HG03571 (cell line): ENCODE measurements around the gene GDF2.

Experiments
- ATAC-seq: cut with Tn5 transposase; IDR thresholded peaks from one replicate; pipeline ENCODE4 v1.9.1; 2021; ENCODE audit not compliant: unreplicated experiment

Gene GDF2

DNA sequence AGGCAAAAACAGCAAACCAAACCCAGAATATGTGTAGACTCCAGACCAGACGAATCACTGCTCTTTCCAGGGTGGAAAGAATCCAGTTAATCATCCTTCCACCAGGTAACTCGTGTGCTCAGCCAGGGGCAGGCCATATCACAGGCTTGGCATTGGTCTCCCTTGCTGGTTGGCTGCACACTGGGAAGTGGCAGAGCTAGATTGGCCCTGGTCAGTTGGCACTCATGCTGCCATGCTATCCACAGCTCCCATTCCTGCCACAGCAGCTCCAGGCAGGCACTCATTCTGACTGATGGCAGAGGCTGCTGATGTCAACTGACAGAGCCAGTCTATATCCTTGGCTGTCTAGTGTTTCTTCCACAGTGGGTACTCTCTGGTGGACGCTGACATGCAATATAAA, 31.9 kb upstream of the GDF2 start:
- ATAC-seq, result no peak

DNA sequence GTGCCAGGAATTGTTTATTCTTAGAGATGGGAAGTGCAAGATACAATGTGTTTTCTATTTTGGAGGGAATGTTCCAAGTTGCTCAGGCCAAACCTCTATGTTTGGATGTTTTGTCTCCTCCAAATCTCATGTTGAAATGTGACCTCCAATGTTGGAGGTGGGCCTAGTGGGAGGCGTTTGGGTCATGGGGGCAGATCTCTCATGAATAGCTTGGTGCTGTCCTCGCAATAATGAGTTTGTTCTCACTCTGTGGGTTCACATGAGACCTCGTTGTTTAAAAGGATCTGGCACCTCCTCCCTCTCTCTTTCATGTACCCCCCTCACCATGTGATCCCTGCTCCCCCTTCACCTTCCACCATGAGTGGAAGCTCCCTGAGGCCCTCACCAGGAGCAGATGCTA, 30.6 kb upstream of the GDF2 start:
- ATAC-seq, result no peak

DNA sequence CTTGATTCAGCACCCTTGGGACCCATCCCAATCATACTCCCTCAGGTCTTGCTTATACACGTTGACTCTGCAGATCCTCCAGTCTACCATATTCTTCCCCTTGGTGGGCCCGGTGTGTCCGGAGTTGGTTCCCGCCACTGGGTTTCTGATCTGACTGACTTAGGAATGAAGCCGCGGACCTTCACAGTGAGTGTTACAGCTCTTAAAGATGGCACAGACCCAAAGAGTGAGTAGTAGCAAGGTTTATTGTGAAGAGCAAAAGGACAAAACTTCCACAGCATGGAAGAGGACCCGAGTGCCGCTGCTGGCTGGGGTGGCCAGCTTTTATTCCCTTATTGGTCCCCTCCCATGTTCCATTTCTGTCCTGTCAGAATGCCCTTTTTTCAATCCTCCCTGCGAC, 28.2 kb upstream of the GDF2 start:
- no peak for ATAC-seq

DNA sequence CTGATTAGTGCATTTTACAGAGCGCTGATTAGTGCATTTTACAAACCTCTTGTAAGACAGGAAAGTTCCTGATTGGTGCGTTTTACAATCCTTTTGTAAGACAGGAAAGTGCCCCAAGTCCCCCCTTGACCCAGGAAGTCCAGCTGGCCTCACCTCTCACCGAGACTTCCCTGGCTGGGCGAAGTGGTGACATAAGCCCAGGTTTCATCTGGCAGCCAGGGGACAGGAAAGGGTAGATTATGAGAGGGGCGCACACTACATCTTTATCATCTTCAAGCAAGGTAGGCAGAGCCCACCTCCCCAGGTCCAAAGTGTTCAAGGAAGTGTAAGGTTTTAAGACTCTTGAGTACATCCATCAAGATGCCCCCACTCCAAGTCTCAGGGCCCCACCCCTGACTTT, 27.8 kb upstream of the GDF2 start:
- ATAC-seq, result no peak

GRCh38 chr10:47295411-47295810, 26.8 kb upstream of the GDF2 start:
- no peak for ATAC-seq

DNA sequence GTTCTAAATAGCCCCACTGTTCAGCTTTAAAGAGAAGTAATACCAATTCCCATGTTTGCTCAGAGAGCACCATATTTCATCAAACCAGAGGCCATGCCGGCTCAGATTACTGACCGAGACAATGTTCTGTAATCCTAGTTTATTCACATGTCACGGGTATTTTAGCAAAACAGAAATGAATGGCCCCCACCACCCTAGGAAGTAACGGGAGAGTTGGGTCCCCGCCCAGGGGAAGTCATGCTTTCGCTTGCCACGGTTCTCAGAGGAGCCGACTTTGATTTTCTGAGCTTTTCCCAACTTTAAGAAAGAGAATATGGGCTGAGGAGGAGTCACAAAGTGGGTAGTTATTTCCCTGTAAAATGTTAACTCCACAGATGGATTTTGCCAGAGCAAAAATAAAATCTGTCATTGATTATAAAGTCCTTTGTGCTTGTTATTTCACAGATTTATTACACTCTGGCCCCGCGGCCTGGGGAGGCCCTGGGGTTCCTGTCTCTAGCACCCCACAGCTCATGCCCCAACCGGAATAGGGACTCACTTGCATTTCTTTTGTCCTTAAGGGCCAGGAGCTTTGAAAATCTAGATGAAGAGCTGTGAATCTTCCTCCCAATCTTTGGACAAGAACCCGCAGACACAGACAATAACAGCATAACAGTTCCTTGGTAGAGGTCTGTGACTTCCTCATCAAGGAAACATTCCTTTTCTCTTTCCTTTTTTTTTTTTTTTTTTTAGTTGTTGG, 25.9 kb upstream of the GDF2 start:
- ATAC-seq, result no peak

GRCh38 chr10:47296941-47297340, 25.3 kb upstream of the GDF2 start:
- no peak for ATAC-seq

DNA sequence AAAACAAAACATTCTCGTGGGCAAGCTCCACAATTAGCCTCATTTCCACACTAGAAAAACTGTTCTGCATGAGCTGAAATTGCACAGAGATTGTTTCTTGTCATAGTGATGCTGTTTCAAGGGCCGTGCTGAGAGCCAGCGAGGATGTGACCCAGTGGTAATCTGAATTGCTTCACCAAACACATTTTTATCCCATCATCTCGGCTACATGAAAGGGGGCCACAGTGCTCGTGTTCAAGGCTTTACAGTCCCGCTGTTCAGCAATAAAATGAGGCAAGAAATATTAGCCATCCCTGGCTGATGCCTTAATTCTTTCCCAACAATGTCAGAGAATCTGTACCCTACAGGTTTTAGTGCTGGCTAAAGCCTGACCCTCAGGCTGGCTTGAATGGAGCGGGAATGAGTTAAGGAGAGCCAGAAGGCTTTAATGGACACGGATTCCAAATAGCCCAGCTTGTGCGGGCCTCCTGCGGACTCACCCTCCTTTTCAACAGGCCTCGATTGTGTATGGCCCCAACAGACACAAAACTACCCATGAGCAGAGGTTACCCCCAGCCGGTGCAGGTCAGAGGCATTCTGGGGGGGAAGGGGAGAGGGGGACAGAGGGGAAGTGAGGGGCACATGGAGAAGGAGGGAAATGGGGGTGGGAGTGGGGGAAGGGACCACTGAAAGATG, 24.3 kb upstream of the GDF2 start:
- ATAC-seq, result no peak

GRCh38 chr10:47298715-47299114, 23.5 kb upstream of the GDF2 start:
- ATAC-seq, result no peak

DNA sequence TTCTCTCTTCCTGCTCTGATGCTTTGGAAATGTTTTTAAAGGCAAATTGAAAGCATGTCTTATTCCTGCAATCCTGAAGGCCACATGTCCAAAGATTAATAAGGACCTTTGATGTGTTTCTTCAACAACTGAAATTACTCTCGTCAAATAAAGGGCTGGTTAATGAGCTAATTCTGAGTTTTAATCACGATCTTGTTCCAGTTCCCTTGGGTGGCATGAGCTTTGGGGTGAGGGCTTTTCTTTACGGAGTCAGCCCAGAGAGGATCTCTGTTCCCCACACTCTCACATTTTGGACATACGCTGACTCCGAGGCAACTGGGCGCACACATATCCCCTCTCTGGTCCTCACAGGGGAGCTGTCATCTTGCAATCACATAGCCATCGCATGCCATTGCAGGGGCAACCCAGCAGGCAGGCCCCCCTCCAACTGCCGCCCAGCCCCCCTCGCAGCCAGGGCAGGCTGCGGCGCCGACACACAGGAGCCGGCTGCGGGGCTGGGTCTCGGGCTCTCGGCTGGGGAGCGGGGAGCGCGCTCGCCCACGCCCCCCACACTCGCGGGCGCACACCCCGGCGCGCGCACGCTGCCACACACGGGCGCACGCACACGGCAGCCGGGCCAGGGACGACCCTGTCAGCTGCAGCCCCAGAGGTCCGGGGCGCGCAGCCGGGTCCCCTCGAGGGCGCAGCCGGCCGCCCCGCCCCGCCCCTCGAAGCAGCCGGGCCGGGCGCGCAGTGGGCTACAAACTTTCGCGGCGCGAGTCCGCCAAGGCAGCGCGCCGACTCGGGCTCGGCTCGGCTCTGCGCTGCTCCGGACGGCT, 22.4 kb upstream of the GDF2 start, which contains the start of gene GDF10:
GDF10 (plus strand) TSS at position 587 of the 818 bp plus-strand sequence. CDS start 455 bp downstream, outside the sequence.
- no peak for ATAC-seq

DNA sequence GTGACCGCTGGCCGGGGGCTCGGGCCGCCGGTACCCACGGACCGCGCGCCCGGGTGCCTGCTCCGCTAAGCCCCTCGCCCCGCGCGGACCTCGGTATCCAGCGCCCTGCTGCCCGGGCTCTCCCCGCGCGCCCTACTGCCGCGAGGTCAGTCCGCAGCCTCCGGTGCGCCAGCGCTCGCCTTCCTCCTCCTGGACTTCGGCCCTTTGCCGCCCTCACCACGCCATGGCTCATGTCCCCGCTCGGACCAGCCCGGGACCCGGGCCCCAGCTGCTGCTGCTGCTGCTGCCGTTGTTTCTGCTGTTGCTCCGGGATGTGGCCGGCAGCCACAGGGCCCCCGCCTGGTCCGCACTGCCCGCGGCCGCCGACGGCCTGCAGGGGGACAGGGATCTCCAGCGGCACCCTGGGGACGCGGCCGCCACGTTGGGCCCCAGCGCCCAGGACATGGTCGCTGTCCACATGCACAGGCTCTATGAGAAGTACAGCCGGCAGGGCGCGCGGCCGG, 21.8 kb upstream of the GDF2 start:
- no peak for ATAC-seq

DNA sequence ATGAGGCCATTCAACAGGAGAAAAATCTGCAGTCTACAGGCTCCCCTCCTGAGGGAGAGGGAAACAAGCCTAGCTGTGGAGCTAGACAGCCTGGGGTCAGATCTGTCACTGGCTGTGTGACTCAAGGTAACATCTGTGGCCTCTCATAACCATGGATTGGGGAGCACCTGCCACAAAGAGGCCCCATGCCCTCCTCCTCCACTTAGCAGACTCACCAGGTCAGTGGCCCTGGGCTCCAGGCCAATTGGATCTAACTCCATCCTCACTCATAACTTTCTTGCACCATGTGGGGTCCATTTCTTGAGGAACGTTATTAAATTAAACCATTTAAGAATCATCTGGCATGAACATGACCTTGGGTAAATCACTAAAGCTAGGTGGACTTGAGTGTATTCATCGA, 20.4 kb upstream of the GDF2 start:
- ATAC-seq, result no peak

DNA sequence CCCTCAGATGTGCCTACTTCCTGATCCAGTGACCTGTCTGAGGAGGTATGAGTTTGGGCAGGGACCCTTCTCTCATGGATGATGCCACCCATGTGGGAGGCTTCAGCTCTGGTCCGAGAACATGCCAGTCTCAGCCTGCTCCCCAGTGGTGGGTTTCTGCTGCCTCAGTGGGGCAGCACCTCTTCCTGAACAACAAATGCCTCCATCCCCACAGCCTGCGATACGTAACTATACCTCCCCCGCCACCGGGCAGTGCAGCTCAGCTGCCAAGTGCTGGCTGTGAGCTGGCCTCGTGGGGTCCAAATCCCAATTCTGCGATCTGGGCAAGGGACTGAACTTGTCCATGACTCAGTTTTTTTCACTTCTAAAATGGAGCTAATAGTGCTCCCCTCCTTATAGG, 19.1 kb upstream of the GDF2 start:
- no peak for ATAC-seq

DNA sequence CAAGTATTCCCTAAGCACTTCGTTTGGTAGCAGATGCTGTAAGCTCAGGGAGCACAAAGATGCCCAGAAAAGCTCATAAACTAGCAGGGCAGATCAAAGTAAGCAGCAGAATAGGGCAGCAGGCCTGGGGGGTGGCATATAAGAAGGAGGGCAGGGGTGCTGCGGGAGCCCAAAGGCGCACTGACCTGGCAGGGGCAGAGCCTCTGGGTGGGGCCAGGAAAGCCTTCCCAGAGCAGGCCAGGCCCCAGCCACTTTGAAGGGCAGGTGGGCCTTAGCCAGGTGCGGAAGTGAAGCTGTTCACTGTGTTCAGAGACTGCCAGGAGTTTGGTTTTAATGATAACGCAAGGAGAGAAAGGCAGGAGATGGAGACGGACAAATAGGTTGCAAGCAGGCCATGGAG, 18.4 kb upstream of the GDF2 start:
- ATAC-seq, result no peak

DNA sequence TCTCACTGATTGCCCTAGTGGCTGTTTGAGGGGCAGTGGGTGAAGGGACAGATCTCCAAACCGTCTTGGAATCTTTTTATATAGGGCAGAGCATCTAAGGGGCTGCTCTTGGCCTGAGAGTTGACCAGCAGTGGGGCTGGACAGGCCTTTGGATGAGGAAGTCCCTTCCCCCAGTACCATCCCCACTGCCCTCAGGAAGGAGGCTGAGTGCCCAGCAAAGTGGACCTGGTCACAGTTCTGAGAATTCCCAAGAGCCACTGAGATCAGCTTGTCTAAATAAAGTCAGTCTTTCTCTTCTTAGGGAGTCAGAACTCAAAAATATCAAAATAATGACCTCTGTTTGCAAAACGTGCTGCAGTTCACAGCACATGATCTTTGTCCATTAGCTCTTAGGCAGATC, 16.7 kb upstream of the GDF2 start:
- ATAC-seq, result no peak

- no peak for ATAC-seq
Measured at GRCh38 chr10:47306387-47307210, 15.7 kb upstream of the GDF2 start.

GRCh38 chr10:47307381-47307780, 14.9 kb upstream of the GDF2 start:
- ATAC-seq, result no peak

DNA sequence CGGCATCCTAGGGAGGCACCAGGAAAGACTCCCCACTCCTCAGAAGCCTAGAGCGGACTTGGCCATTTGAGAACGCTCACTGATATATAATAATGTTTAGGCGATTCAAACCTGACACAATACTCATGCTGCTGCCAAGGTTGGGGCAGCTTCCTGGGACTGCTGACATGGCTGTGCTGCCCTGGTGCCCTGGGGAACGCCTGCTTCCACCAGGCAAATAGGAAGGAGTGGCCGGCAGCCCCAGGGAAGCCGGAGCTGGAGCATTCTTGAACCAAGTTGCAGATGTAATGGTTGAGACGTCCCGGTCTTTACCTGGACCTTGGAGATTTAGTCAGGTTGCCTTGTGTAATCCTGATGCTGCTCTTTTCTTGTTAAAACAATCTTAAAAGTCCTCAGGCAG, 13.5 kb upstream of the GDF2 start:
- no peak for ATAC-seq

DNA sequence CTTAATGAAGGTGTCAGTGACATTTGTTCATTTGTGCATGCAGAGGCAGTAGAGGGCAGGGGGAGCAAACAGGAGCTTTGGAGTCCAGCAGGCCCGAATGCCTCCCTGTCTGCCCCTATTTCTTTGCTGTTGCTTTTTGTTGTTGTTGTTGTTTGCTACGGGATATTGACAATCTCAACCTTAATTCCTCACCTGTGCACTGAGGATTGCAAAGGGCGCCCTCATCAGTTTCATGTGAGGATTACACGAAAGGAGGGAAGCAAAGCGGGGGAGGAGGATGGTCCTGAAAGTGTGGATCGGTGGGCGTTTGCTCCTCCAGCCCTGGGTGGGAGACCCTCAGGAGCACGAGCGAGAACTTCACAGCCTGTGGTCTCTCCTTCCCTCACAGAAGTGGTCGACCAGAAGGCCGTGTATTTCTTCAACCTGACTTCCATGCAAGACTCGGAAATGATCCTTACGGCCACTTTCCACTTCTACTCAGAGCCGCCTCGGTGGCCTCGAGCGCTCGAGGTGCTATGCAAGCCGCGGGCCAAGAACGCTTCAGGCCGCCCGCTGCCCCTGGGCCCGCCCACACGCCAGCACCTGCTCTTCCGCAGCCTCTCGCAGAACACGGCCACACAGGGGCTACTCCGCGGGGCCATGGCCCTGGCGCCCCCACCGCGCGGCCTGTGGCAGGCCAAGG, 12.7 kb upstream of the GDF2 start:
- no peak for ATAC-seq

DNA sequence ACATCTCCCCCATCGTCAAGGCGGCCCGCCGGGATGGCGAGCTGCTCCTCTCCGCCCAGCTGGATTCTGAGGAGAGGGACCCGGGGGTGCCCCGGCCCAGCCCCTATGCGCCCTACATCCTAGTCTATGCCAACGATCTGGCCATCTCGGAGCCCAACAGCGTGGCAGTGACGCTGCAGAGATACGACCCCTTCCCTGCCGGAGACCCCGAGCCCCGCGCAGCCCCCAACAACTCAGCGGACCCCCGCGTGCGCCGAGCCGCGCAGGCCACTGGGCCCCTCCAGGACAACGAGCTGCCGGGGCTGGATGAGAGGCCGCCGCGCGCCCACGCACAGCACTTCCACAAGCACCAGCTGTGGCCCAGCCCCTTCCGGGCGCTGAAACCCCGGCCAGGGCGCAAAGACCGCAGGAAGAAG, 12.2 kb upstream of the GDF2 start:
- ATAC-seq, result no peak
